Omental fat pad (tissue), 4 donors: Measurements from ENCODE around the gene SOCS3. TPM values are rescaled to one million over a fixed set of nuclear protein-coding genes. Genes with fewer than 3 reads are reported as not detected.
A peak's percentile ranks its signal among the peaks of the same experiment; 100 is the strongest.

Experiments used
- ATAC-seq: fragments of 150-250 bp; one replicate; pipeline ENCODE4 v1.9.1; 2016; ENCODE audit warnings: mild to moderate bottlenecking, moderate library complexity; ENCODE audit not compliant: low FRiP score
- DNase-seq: peaks from one replicate; pipeline ENCODE4 v3.0.0-alpha.2; 2019; ENCODE audit warnings: low spot score
- total RNA-seq, 4 donors: library from RNA; depleted of rRNA; stranded (reverse); fragments of >200 nt; gene quantifications; one replicate each; pipeline ENCODE4 v1.1.0, GENCODE V29; 2016
- TF ChIP-seq, protein P1 (sequence below), 3 donors: fragments of 450-650 bp; IDR thresholded peaks; one replicate each; pipeline ENCODE4 v1.5.1; 2016 to 2017; ENCODE audit warnings: antibody characterized with exemption in 3 of 3, mild to moderate bottlenecking in 3 of 3, moderate library complexity in 2 of 3

The SOCS3 gene
- total RNA-seq, 4 donors from 2014 or later, result 186 to 1,117 (median 634) TPM

DNA sequence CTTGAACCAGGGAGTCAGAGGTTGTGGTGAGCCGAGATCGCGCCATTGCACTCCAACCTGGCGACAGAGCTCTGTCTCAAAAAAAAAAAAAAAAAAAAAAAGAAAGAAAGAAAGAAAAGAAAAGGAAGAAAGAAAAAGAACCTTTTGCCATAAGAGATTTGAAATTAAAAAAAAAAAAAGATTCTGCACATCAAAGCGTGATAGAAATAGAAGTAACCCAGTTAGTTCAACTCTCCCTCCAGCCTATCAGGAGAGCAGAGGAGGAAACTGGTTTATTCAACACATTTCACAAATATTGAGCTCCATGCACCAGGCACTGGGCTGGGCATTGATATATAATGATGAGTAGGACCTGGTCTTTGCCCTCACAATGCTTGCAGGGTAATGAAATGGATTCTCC, 2.4 kb upstream of the SOCS3 start:
- TF ChIP-seq, protein P1, sequence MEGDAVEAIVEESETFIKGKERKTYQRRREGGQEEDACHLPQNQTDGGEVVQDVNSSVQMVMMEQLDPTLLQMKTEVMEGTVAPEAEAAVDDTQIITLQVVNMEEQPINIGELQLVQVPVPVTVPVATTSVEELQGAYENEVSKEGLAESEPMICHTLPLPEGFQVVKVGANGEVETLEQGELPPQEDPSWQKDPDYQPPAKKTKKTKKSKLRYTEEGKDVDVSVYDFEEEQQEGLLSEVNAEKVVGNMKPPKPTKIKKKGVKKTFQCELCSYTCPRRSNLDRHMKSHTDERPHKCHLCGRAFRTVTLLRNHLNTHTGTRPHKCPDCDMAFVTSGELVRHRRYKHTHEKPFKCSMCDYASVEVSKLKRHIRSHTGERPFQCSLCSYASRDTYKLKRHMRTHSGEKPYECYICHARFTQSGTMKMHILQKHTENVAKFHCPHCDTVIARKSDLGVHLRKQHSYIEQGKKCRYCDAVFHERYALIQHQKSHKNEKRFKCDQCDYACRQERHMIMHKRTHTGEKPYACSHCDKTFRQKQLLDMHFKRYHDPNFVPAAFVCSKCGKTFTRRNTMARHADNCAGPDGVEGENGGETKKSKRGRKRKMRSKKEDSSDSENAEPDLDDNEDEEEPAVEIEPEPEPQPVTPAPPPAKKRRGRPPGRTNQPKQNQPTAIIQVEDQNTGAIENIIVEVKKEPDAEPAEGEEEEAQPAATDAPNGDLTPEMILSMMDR (IDR thresholded peaks at IDR 0.05), result no peak
- no peak for ATAC-seq
- no peak for DNase-seq

DNA sequence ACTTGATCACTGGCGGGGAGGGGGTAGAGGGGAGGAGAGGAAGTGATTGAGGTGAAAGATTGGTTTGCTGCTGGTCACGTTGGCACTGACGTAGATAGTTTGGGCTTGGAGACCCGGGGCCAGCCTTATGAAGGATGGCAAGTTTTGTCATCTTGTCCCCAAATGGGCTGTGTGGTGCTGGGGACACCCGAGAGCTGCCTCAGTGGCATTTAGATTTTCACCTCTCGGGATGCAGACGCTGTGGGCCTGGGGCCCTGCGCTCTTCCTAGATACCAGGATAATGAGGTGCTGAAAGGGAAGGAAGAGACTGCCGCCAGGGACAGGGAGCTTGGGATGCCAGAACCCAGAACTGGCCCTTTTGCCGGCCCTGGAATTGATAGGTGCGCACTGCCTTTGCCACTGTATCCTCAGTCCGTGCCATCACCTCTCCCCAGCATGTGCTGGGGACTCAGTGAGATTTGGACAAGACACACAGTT, 1.4 kb upstream of the SOCS3 start:
- DNase-seq, result no peak
- no peak for ATAC-seq
- TF ChIP-seq, protein P1 (IDR thresholded peaks at IDR 0.05), result no peak

DNA sequence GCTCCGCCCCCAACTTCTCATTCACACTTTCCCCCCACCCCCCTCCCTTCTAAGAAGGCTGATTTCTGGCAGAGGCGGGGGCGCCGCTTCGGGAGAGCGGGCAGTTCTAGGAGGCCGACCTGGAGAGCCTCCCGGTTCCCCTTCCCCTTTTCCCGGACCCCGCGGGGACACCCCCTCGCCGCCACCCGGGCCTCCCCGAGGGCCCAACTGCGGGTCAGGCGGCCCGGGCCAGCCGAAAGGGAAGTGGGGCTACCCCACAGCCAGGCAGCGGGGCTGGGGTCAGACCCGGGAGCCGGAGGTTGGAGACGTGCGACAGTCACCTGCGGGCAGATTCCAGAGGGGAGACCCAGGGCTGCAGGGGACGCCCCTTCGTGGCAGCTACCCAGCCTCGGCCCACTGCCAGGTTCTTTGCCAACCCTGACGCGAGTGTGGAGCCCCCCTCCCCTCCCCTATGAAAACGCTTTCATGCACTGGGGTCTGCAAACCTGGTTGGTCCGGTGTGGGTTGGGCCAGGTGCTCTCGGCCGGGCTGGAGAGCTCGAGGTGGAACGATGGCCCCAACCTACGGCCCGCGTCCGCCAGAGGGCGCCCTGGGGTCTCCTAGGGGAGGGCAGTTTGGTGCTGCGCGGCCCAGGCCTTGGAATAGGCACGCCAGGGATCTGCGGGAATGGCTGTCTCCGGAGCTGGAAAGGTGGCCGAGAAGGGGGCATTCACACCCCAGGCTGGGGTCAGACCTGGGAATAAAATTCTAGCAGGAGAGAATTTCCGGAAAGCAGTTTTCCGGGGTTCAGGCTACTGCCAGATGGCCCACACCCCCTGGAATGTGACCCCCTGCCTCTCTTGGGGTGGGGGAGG, 721 bp upstream of the SOCS3 start:
- TF ChIP-seq, protein P1 (IDR thresholded peaks at IDR 0.05), result peak in 2 of 3 donors; percentile 3 to 85
- ATAC-seq, result peak; percentile 59

DNA sequence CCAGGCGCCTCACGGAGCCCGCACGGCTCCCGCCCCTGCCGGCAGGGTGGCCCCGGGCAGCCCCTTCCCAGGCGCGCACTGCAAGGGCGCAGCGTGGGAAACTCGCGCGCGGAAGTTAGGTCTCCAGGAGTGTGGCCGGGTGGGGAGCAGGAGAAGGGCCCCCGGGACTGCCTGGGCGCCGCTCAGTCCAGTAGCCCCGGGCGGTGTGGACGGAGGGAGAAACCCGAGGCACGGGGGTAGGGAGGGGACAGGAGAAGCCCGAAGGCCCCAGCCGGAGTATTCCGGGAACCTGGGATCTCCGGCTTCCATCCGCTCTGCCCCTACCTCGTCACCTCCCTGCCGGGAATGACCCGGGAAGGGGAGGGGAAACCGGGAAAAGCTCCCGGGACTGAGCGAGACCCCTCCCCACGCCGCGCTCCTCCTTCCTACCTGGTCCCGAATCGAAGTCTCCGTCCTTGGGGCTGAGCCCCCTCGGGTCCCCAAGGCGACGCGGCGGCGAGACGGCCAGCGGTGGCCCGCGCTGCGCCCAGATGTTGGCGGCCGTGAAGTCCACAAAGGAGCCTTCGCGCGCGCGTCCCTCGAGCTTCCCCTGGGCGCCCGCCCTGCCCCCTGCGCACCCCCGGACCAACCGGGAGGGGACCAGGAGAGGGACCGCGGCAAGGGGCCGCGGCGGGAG, 418 bp downstream of the SOCS3 start:
- ATAC-seq (no peak), DNase-seq (no peak)
- TF ChIP-seq, protein P1 (IDR thresholded peaks at IDR 0.05), result no peak

More for the DNA sequence above, 721 bp upstream of the SOCS3 start:
- peak; percentile 95 for DNase-seq

DNA sequence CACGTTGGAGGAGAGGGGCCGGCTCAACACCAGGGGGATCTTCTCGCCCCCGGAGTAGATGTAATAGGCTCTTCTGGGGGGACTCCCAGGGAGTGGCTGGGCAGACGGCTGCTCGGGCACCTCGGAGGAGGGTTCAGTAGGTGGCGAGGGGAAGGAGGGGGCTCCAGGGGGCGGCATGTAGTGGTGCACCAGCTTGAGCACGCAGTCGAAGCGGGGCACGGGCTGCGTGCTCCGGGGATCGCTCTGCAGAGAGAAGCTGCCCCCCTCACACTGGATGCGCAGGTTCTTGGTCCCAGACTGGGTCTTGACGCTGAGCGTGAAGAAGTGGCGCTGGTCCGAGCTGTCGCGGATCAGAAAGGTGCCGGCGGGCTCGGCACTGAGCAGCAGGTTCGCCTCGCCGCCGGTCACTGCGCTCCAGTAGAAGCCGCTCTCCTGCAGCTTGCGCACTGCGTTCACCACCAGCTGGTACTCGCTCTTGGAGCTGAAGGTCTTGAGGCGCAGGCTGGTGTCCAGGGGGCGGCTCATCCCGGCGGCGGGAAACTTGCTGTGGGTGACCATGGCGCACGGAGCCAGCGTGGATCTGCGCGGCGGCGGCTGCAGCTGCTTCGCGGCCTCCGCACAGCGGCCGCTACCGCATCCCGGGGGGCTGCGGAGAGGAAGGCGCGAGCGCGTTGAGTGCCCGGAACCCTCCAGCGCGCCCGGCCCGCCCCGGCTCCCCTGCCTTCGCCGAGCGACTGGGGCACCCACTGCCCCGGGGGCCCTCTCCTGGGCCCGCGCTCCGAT, 1.1 kb downstream of the SOCS3 start:
- TF ChIP-seq, protein P1 (IDR thresholded peaks at IDR 0.05), result no peak
- no peak for DNase-seq
- no peak for ATAC-seq

DNA sequence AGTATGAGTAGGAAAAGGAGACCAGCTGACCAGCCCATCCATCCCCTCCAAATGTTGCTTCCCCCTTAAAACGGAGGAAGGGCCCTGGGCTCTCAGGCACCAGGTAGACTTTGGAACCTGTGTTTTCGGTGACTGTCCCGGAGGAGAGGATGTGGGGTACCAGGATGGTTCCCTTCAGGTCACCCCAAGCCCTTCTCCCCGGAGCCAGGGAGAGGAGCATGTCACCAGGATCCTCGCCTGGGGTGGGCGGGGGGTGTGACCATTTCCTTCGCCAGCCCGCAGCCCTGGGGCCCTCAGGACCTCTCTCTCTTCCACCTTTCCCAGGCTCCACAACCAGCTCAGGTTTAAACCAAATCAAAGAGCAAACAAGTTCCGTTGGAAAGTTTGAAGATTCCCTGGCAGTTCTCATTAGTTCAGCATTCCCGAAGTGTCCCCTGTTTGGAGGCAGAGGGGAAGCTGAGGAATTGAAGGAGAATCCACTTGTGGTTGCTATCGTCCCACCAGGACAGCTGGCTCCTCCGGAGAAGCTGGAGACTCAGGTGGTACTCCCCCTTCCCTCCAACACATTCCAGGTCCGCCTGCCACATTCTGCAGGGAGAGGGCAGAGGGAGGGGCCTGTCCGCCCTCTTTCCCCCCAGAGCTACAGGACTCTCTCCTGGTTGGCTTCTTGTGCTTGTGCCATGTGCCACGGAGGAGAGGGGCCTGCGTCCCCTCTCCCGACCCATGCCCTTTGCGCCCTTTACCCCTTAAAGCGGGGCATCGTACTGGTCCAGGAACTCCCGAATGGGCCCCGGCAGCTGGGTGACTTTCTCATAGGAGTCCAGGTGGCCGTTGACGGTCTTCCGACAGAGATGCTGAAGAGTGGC, 2.0 kb downstream of the SOCS3 start:
- no peak for DNase-seq
- no peak for ATAC-seq
- TF ChIP-seq, protein P1 (IDR thresholded peaks at IDR 0.05), result no peak
